ENCODE results near the gene SRA1.

- TF ChIP-seq, protein P1, sequence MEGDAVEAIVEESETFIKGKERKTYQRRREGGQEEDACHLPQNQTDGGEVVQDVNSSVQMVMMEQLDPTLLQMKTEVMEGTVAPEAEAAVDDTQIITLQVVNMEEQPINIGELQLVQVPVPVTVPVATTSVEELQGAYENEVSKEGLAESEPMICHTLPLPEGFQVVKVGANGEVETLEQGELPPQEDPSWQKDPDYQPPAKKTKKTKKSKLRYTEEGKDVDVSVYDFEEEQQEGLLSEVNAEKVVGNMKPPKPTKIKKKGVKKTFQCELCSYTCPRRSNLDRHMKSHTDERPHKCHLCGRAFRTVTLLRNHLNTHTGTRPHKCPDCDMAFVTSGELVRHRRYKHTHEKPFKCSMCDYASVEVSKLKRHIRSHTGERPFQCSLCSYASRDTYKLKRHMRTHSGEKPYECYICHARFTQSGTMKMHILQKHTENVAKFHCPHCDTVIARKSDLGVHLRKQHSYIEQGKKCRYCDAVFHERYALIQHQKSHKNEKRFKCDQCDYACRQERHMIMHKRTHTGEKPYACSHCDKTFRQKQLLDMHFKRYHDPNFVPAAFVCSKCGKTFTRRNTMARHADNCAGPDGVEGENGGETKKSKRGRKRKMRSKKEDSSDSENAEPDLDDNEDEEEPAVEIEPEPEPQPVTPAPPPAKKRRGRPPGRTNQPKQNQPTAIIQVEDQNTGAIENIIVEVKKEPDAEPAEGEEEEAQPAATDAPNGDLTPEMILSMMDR (tag by site-specific recombination; IDR thresholded peaks at IDR 0.05) = no peak
- TF ChIP-seq ZNF510 (tag by site-specific recombination; IDR thresholded peaks at IDR 0.05; ENCODE audit: insufficient replicate concordance) (no peak), YY1 (tag by site-specific recombination; IDR thresholded peaks at IDR 0.05) (no peak), ZNF280D (tag by site-specific recombination; IDR thresholded peaks at IDR 0.05) (no peak), ZNF610 (tag by site-specific recombination; IDR thresholded peaks at IDR 0.05; ENCODE audit: borderline replicate concordance) (no peak), ZNF560 (tag by site-specific recombination; IDR thresholded peaks at IDR 0.05; ENCODE audit: borderline replicate concordance) (no peak), TCF7L2 (IDR thresholded peaks at IDR 0.05; ENCODE audit: borderline replicate concordance, low read depth, low read length) (no peak)
Measured at GRCh38 chr5:140546851-140547507, 10.3 kb downstream of the SRA1 start.
